IMR-90 (cell line): ENCODE measurements around the gene KRT73. TPM values are rescaled to one million over a fixed set of nuclear protein-coding genes. Genes with fewer than 3 reads are reported as not detected.

Experiments used
- ATAC-seq: fragments of 200-7000 bp; cut with Tn5 transposase; 2 replicates; pipeline ENCODE4 v1.9.1; 2020; ENCODE audit warnings: low read depth, mild to moderate bottlenecking, moderate library complexity
- BruUV-seq: library from RNA; stranded (reverse); fragments of 400-500 nt; replicated peaks from 2 replicates; lab custom pipeline; 2021; lab: Mats Ljungman, UMichigan
- CTCF ChIA-PET: fragments of 300-600 bp; formaldehyde crosslinking; extraction: SDS; loops from one replicate; lab custom pipeline; 2021; ENCODE audit warnings: antibody characterized with exemption; lab: Yijun Ruan, JAX
- POLR2A ChIA-PET: fragments of 300-600 bp; sonication (Branson Sonifier 250); formaldehyde crosslinking; loops from one replicate; lab custom pipeline; 2022; ENCODE audit warnings: antibody characterized with exemption; ENCODE audit not compliant: unreplicated experiment; lab: Charles Lee
- DNase-seq: peaks from one replicate; pipeline ENCODE4 v3.0.0; 2013
- H2AFZ ChIP-seq: replicated peaks from 2 replicates; pipeline ENCODE3; 2013; ENCODE audit warnings: low read length, mild to moderate bottlenecking; ENCODE audit not compliant: poor library complexity
- H2AK5ac ChIP-seq: 2 replicates; pipeline ENCODE4 v1.6.1; 2013; ENCODE audit warnings: low read depth, low read length, inconsistent platforms
- H2AK9ac ChIP-seq: replicated peaks from 2 replicates; pipeline ENCODE3; 2013; ENCODE audit warnings: mild to moderate bottlenecking, low read depth, low read length, moderate library complexity; ENCODE audit not compliant: poor library complexity
- H2BK120ac ChIP-seq: 2 replicates; pipeline ENCODE4 v1.6.1; 2013; ENCODE audit warnings: low read depth, low read length, inconsistent platforms
- H2BK15ac ChIP-seq: 3 replicates; pipeline ENCODE4 v1.6.1; 2013; ENCODE audit warnings: low read depth, low read length, inconsistent platforms
- H2BK20ac ChIP-seq: 2 replicates; pipeline ENCODE4 v1.6.1; 2013; ENCODE audit warnings: low read depth, mild to moderate bottlenecking, inconsistent platforms, low read length, moderate library complexity
- H2BK5ac ChIP-seq: 2 replicates; pipeline ENCODE4 v1.6.1; 2013; ENCODE audit warnings: mild to moderate bottlenecking, low read depth, low read length, inconsistent platforms; ENCODE audit not compliant: poor library complexity, severe bottlenecking
- H3K14ac ChIP-seq: replicated peaks from 2 replicates; pipeline ENCODE4 v1.6.1; 2013; ENCODE audit warnings: low read depth, low read length, inconsistent platforms
- H3K18ac ChIP-seq: 2 replicates; pipeline ENCODE4 v1.6.1; 2013; ENCODE audit warnings: low read depth, low read length, control low read depth
- H3K23ac ChIP-seq: 2 replicates; pipeline ENCODE4 v1.6.1; 2013; ENCODE audit warnings: low read depth, low read length, inconsistent platforms
- H3K27ac ChIP-seq: 2 replicates; pipeline ENCODE4 v1.5.1; 2013; ENCODE audit warnings: mild to moderate bottlenecking, control low read depth, low read length; ENCODE audit not compliant: insufficient read depth
- H3K27me3 ChIP-seq: 2 replicates; pipeline ENCODE4 v1.6.1; 2013; ENCODE audit warnings: low read length; ENCODE audit not compliant: control insufficient read depth, insufficient read depth
- H3K36me3 ChIP-seq: 2 replicates; pipeline ENCODE4 v1.6.1; 2013; ENCODE audit warnings: low read length, mixed read lengths; ENCODE audit not compliant: control insufficient read depth, insufficient read depth
- H3K4ac ChIP-seq: 2 replicates; pipeline ENCODE4 v1.6.1; 2013; ENCODE audit warnings: low read depth, low read length, inconsistent platforms
- H3K4me1 ChIP-seq: 2 replicates; pipeline ENCODE4 v1.6.1; 2013; ENCODE audit warnings: low read length, mixed read lengths; ENCODE audit not compliant: control insufficient read depth, insufficient read depth
- H3K4me2 ChIP-seq: 2 replicates; pipeline ENCODE4 v1.6.1; 2013; ENCODE audit warnings: low read depth, mild to moderate bottlenecking, control low read depth, low read length, moderate library complexity
- H3K4me3 ChIP-seq: 2 replicates; pipeline ENCODE4 v1.5.1; 2013; ENCODE audit warnings: low read depth, mild to moderate bottlenecking, control low read depth, low read length, moderate library complexity; ENCODE audit not compliant: insufficient read depth
- H3K56ac ChIP-seq: 2 replicates; pipeline ENCODE4 v1.6.1; 2013; ENCODE audit warnings: low read length, inconsistent platforms; ENCODE audit not compliant: insufficient read depth; ENCODE audit errors: extremely low read depth
- H3K79me1 ChIP-seq, 2 experiments: 2 replicates each; pipeline ENCODE4 v1.6.1; 2013; ENCODE audit warnings: low read length in 2 of 2, inconsistent platforms in 1 of 2, low read depth in 1 of 2
- H3K9ac ChIP-seq: 2 replicates; pipeline ENCODE4 v1.6.1; 2013; ENCODE audit warnings: low read depth, low read length, control low read depth
- H3K9me1 ChIP-seq: 2 replicates; pipeline ENCODE4 v1.6.1; 2013; ENCODE audit warnings: low read length, inconsistent platforms; ENCODE audit not compliant: insufficient read depth
- H3K9me3 ChIP-seq: 2 replicates; pipeline ENCODE4 v1.6.1; 2013; ENCODE audit warnings: low read length; ENCODE audit not compliant: control insufficient read depth, insufficient read depth
- H4K20me1 ChIP-seq: 2 replicates; pipeline ENCODE4 v1.6.1; 2013; ENCODE audit warnings: low read length, inconsistent platforms; ENCODE audit not compliant: insufficient read depth
- H4K5ac ChIP-seq: 2 replicates; pipeline ENCODE4 v1.6.1; 2013; ENCODE audit warnings: mild to moderate bottlenecking, low read depth, low read length, control low read depth
- H4K8ac ChIP-seq, 2 experiments: 2 replicates each; pipeline ENCODE4 v1.6.1; 2013; ENCODE audit warnings: low read depth in 2 of 2, low read length in 2 of 2, control low read depth in 1 of 2, inconsistent platforms in 1 of 2
- H4K91ac ChIP-seq: 2 replicates; pipeline ENCODE4 v1.6.1; 2013; ENCODE audit warnings: low read depth, low read length, inconsistent platforms; ENCODE audit not compliant: insufficient read depth
- MXI1 ChIP-seq: IDR thresholded peaks from 2 replicates; pipeline ENCODE4 v1.6.1; 2012; ENCODE audit warnings: low read depth, mild to moderate bottlenecking, low read length, moderate library complexity, borderline replicate concordance
- RFX5 ChIP-seq: IDR thresholded peaks from 2 replicates; pipeline ENCODE4 v1.8.0; 2012; ENCODE audit warnings: low read depth, mild to moderate bottlenecking, low read length, moderate library complexity
- WGBS, 2 experiments: methylation state at CpG; one replicate each; pipeline versions ENCODE4 v1.1.5 to v1.1.7; 2013; ENCODE audit warnings: missing lambda C conversion rate in 2 of 2; ENCODE audit not compliant: insufficient read length in 1 of 2; ENCODE audit errors: extremely low coverage in 2 of 2; 5-methylcytosine and 5-hydroxymethylcytosine counted together
- dilution Hi-C: fragments of 300-500 bp; cut with HindIII; formaldehyde crosslinking; loops from one replicate; pipeline ENCODE4 v1.14.3; 2018; ENCODE audit warnings: low sequenced_read_pairs; ENCODE audit not compliant: unreplicated experiment
- in situ Hi-C: fragments of 300-500 bp; cut with MboI; formaldehyde crosslinking; loops from 3 replicates; pipeline ENCODE4 v1.14.3; 2019; ENCODE audit warnings: low sequenced_read_pairs, inconsistent platforms, mixed read lengths
- intact Hi-C: fragments of 100-400 bp; cut with micrococcal nuclease; formaldehyde crosslinking; loops from 2 replicates; pipeline ENCODE4 v1.10.0; 2022
- polyA plus RNA-seq, 3 experiments: library from polyadenylated mRNA; depleted of rRNA; stranded (reverse); fragments of >200 nt; gene quantifications; 2 replicates each; pipeline ENCODE4 v1.2.3, GENCODE V29; 2012; ENCODE audit warnings: low replicate concordance in 1 of 3
- total RNA-seq: library from RNA; depleted of rRNA; stranded (reverse); fragments of >200 nt; gene quantifications from 2 replicates; pipeline ENCODE4 v1.2.3, GENCODE V29; 2012

Gene KRT73
- total and polyA plus RNA-seq, 2 of the 4 experiments (the other 2 are of a cell fraction) = not detected

DNA sequence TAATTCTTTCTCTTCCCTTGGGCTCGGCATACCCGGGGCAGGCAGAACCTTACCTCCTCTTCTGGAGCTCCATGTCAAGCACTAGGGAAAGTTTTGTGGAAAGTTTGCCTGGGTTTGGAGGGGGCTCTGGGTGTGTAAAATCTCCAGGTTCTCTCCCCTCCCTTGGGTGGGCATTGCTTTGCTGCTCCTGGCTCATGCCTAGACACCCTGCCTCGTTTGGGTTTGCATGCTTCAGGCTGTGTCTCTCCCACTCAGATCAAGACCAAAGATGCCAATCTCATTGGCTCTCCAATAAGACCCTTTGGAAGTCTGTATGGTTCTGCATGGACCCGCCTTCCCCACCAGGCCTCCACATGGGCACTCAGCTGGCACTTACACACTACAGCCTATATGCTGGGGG is 39.8 kb upstream of the KRT73 start:
- in situ Hi-C loops = no loop called here

More for the DNA sequence above, 39.8 kb upstream of the KRT73 start:
- H2BK5ac ChIP-seq = no peak overlapping the region
- peaks cover 19% of the 10 kb centered on the region for H3K27me3 ChIP-seq
- ChIA-PET POLR2A (no interaction called here), CTCF (no interaction called here)
- no peaks in the 10 kb centered on the region for H3K4me1 ChIP-seq
- TF ChIP-seq RFX5 (no peak), MXI1 (no peak)
- no peaks in the 10 kb centered on the region for H3K9me1 ChIP-seq
- H3K4me3 ChIP-seq = no peak overlapping the region
- no peak overlapping the region for H4K91ac ChIP-seq
- dilution Hi-C loops (no loop called here), intact Hi-C loops (no loop called here)
- H3K27ac ChIP-seq = no peak overlapping the region
- H3K36me3 ChIP-seq = no peaks in the 10 kb centered on the region
- no peak overlapping the region for H2AK9ac ChIP-seq
- no peak overlapping the region for H2BK15ac ChIP-seq
- no peaks in the 10 kb centered on the region for H4K20me1 ChIP-seq
- H4K5ac ChIP-seq = no peak overlapping the region
- H3K18ac ChIP-seq = no peak overlapping the region
- no CpG with 5 or more reads among the region's 4 CpGs for WGBS, 2 experiments
- H3K14ac ChIP-seq = no peak overlapping the region
- no peak overlapping the region for H2BK120ac ChIP-seq
- H4K8ac ChIP-seq = no peak overlapping the region
- ATAC-seq = no peak
- no peak overlapping the region for H2BK20ac ChIP-seq
- H3K79me1 ChIP-seq = no peaks in the 10 kb centered on the region
- no peak overlapping the region for H3K9ac ChIP-seq
- no peaks in the 10 kb centered on the region for H3K9me3 ChIP-seq
- no TSS peak for BruUV-seq
- no peak overlapping the region for H3K4ac ChIP-seq
- H3K23ac ChIP-seq = no peak overlapping the region
- H3K56ac ChIP-seq = no peak overlapping the region
- no peak overlapping the region for H2AK5ac ChIP-seq
- DNase-seq = no peak
- H2AFZ ChIP-seq = no peak overlapping the region
- H3K4me2 ChIP-seq = no peak overlapping the region
